ENCODE data around the gene IP6K1.

IP6K1 gene

DNA sequence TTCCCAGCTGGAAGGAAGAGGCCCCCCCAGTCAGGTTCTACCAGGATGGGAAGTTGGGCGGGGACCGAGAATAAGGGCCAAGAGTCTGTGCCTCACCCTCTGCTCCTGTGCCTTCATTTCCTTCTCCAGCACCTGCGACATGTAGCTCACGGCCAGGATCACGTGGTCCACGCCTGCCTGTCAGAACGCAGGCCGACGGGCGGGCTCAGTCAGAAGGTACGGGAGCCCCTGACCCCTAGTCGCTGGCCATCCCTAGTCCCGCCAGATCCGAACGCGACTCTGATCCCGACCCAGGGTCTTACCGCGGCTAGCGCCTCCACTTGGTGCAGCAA is 63.1 kb downstream of the IP6K1 start:
- peak; percentile 5 for DNase-seq

DNA sequence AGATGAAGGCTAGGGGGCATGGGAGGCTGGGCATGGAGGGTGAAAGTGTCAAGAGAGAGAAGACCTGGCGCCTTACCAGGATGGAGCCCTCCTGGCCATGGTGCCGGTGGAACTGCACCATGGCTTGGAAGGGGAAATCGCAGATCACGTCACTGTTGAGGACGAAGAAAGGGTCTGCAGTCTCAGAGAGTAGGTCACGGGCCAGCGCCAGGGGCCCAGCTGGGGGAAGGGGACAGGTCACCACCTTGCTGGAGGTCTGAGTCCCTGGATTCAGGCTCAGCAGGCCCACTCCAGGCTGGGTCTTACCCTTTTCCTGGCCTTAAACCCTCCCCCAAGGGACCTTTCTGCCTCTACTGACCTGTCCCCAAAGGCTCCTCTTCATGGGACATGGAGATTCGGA is 63.4 kb downstream of the IP6K1 start:
- no peak for DNase-seq

DNA sequence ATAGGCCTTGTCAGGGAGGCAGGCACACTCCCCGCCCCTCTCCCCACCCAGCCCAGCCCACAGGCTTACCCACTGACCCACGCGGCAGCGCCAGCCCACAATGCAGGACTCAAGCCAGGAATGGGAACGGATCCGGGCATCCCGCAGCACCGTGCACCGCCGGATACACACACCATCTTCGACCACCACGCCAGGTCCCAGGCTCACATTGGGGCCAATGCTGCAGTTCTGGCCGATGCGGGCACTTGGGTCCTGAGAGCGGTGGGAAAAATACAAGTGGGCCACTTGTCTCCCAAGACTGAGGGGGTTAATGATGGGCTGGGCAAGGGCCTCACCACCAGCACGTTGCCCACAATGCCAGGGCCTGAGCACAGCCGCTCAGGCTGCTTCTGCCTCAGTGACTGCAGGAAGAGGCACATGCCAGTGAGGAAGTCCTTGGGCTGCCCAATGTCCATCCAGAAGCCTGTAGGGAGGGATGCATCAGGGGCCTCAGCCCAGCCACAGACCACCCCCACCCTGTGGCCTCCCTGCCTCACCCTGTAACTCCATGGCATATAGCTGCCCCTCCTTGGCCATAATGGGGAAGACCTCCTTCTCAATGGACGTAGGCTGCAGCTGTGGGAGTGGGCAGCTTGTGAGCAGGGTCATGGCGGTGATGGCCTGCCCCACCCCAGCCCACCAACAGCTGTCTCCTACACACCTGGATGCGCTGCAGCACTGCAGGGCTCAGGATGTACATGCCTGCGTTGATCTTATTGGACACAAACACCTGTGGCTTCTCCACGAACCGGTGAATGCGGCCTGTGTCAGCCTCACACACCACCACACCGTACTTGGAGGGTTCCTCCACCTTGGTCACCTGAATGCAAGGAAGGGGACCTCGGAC is 64.2 kb downstream of the IP6K1 start:
- DNase-seq, result no peak

DNA sequence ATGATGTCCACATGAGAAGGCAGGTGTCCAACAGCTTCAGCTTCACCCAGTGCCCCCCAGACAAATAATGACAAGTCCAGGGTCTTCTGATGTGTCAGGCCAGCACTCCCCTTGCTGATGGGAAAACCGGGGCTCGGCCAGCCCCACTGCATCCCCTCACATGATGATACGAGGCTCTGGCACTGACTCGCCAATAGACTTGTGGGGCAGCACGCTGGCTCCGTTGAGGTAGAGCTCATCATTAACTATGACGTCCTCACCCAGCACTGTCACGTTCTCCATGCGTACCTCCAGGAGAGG is 64.8 kb downstream of the IP6K1 start:
- no peak for DNase-seq

DNA sequence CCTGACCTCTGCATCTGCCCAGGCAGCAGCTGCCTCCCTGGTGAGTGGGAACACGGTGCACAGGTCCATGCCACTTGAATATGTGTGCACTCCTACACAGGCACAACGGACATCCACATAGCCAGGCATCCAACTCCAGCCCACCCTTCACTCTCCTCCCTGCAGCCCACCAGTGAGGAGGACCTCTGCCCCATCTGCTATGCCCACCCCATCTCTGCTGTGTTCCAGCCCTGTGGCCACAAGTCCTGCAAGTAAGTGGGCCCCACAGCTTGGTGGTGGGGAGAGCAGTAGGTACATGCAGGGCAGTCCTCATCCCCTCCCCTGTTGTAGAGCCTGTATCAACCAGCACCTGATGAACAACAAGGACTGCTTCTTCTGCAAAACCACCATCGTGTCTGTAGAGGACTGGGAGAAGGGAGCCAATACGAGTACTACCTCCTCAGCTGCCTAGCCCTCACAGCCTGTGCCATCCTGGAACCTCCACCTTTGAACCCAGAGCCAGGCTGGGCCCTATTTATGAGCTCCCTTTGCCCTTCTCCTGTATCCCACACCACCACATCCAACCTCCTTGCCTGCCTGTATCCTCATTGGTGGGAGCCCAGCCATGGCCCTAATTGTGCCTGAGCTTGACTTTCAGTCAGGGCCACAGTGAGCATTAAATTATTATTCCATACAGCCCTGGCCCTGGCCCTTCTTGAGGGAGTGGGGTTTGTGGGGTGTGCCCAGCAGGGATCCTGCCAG is 65.3 kb downstream of the IP6K1 start:
- no peak for DNase-seq

DNA sequence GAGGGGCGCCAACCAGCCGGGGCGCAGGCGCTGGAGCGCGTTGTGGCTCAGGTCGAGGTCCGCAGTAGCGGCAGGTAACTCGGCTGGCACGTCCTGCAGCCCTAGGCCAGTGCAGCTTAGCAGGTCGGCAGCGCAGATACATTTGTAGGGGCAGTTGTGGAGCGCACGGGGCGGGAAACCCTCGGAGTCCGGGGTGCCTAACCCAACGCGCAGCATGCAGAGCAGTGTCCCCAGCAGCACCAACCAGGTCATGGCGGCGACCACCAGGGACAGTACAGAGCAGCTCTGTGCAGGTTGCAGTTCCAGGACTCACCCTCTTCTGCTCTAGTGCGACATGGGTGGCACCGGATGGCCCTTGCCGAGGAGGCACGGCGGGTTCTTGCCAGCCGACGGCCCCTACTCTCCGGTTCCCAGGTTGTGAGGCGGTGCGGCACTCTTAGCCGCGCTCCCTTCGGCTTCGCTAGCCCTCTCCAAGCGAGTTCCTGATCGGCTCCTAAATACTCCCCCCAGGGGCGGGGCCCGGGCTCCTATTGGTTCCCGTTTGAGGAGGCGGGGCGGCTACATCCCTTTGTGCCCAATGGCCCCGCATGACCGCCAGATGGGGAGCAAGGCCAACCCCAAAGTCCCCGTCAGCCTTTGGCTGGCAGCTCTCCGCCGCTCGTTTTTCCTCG is 67.0 kb downstream of the IP6K1 start, which contains the start of gene AMIGO3:
Gene AMIGO3, minus strand, starts transcription at position 471 of the 671 bp plus-strand sequence. Its CDS starts 219 bp downstream, at position 252.
- DNase-seq, result peak; percentile 85

DNA sequence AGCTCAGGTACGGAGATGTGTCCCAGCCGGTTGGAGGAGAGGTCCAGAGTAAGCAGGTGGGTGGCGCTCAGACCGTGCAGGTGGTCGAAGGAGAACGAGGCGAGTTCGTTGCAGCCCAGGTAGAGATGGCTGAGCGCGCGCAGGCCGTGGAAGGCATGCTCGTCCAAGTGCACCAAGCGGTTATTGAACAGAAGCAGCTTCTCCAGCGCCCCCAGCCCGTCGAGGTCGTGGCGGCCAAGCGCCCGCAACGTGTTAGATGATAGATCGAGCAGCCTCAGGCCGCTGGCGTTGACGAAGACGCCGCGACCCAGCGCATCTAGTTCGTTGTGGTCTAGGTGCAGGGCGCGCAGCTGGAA is 67.5 kb downstream of the IP6K1 start:
- DNase-seq, result no peak

DNA sequence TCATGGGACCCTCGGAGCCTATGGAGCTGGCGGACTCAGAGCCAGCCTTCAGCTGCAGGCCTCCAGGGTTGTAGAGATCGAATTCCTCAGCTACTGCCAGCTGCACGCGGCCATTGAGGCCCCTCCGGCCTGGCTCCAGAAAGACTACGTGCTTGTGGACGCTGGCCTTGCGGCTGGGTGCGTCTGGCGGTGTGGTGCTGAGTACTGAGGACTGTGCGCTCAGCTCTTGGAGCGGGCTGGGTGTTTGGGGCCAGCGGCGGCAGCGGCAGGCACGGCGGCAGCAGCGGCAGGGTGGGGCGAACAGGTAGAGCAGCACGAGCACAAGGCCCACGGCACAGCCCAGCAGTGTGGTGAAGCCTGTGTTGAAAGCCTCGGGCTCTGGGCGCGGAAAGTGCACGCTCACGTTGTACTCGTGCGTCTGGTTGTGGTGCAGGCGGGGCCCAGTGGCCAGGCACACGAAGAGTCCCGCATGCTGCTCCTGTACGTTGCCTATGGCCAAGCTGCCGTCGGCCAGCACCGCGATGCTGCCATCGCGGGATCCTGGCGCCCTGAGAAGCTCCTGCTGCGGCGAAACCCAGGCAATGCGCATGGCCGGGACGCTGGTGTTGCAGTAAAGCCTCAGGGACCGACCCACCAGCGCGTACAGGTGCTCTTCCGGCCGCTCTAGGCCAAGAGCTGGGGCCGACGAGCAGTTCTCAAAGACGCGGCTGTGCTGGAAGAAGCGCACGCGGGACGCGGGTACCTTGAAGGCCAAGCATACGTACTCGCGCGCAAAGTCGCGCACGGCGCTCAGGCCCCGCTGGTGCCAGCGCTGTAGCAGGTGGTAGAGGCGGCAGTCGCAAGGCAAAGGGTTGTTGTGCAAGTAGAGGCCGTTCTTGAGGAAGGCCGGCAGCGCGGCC is 68.1 kb downstream of the IP6K1 start:
- DNase-seq, result peak; percentile 43

DNA sequence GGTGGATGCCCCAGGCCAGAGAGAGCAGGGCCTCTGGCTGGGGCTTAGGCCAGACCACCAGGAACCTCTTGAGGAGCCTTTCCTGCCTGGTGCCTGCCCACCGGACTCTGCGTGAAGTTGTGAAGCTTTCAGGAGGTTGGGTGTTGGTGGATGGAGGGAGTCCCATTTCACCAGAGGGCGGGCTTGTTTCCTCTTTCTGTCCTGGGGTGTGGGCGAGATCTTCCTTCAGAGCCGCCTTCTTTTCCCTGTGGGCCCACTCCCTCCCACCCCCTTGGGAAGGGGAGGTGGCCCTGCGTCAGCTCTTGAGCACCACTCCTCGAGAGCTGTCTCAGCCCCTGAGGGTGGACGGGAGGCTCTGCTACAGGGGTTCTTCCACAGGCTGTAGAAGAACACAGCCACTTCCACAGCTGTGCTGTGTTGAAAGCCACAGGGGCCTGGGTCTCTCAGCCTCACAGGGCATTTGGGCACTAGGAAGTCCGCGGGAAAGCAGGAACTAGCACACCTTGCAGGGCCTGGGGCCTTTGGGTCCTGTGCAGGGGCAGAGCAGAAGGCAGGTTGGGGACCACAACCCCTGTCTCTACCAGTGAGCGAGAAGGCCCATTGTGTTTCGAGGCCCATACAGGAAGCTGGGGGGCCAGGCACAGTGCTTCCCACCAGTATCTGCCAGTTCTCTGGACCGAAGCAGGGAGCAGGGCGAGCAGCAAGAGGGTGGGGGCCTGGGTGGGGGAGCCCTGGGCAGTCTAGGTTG is 69.0 kb downstream of the IP6K1 start:
- DNase-seq, result no peak

DNA sequence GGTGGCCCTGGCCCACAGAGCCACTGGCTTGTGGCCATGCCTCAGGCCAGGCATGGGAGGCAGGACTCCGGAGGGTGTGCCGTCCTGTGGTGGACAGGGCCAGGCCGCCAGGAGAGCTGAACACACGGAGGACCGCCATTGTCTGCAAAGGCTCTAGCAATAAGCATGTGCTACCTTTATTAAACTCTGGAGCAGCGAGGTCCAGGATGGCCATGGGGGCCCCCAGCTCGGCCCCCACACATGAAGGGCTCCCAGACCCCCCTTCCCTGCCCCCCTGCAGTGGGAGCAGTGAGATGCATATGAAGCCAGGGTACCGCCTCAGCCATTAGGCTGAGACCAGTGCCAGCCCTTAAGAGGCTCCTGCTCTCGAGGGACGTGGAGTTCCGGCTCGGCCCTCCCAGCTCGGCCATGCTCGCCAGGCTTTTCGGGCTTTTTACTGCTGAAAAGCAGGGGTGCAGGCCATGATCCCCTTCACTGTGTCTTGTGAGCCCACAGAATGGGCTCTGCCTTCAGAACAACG is 69.6 kb downstream of the IP6K1 start:
- DNase-seq, result no peak

DNA sequence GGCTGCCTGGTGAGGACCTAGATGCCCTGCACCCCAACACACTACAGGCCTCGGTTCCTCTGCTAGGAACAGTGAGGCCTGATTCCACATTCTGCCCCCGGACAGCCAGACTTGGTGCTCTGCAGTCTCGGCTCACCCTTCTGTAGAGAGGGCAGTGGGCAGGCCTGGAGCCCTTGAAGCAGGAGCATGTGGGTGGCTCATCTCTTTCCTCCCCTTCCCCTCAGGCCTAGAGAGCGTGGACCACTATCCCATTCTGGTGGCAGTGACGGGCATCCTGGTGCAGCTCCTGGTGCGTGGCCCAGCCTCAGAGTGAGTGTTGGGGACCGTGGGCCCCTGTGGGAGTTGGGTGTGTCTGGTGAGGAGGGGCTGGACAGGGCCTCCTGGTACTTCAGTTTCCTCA is 70.2 kb downstream of the IP6K1 start:
- DNase-seq, result no peak

DNA sequence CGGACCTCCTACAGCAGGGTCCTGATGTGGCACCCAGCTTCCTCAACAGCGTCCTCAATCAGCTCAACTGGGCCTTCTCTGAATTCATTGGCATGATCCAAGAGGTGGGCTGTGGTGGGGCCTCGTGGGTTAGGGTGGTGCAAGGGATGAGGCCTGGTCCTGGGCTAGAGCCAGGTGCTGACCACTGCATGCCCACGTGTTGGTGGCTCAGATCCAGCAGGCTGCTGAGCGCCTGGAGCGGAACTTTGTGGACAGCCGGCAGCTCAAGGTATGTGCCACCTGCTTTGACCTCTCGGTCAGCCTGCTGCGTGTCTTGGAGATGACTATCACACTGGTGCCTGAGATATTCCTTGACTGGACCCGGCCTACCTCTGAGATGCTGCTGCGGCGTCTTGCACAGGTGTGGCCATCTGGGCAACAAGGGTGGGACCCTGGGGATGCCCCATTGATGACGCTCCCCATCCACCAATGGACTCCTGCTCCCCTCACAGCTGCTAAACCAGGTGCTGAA is 70.7 kb downstream of the IP6K1 start:
- no peak for DNase-seq

DNA sequence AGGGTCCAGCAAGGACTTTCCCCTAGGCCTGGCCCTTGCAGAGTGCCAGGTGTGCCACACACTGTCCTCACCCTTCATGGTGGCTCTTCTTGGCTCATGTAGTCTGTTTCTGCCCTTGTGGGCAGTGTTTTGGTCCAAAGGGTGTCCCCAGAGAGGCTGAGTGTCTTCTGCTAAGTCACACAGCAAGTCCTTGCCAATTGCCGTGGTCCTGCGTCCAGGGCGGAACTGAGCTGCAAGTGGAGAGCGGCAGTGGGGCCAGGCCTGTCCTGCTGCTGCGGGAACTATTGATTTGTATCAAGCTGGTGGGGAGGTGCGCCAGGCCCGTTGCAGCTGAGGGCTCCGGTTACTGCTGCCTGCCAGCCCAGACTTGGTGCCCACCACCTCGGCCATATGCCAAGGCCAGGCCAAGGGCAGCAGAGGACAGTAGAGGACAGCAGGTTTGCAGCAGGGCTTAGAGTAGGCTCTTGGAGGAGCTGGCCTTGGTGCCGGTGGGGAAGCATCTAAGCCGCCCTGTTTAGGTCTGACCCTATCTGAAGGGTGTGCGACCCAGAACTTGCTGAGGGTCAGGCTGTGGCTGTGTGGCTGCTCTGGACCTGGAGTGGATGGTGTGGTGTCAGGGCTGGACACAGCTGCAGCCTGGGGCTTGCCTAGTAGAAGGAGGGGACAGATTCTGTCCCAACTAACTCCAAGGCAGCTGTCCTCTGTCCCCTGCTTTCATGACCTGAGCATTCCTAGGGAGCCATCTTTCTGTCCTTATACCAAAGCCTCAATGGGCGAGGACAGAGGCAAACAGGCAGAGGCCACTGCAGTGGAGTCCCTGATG is 71.4 kb downstream of the IP6K1 start:
- no peak for DNase-seq

DNA sequence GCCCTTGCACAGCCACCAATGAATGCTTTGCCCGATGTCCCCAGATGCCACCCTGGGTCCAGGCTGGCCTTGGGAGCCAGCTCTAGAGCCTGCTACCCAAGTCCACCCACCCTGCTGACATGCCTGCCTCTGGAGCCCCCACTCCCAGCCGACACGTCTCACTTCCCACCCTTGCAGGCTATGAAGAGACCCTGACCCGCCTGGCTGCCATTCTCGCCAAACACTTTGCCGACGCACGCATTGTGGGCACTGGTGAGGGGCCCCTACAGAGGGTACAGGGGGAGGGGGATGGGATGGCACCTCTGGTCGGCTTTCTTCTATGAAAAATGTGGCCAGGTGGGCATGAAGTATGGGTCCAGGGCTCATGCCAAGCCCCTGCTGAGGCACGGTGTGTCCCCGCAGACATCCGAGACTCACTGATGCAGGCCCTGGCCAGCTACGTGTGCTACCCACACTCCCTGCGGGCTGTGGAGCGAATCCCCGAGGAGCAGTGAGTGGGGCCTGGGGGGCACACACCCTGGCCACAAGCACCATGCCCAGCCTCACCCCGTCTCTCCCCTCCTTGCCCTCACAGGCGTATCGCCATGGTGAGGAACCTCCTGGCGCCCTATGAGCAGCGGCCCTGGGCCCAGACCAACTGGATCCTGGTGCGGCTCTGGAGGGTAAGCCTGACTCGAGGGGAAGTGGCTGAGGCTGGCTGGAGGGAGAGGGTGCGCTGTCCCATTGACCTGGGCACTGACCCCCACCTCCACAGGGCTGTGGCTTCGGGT is 72.8 kb downstream of the IP6K1 start:
- no peak for DNase-seq

DNA sequence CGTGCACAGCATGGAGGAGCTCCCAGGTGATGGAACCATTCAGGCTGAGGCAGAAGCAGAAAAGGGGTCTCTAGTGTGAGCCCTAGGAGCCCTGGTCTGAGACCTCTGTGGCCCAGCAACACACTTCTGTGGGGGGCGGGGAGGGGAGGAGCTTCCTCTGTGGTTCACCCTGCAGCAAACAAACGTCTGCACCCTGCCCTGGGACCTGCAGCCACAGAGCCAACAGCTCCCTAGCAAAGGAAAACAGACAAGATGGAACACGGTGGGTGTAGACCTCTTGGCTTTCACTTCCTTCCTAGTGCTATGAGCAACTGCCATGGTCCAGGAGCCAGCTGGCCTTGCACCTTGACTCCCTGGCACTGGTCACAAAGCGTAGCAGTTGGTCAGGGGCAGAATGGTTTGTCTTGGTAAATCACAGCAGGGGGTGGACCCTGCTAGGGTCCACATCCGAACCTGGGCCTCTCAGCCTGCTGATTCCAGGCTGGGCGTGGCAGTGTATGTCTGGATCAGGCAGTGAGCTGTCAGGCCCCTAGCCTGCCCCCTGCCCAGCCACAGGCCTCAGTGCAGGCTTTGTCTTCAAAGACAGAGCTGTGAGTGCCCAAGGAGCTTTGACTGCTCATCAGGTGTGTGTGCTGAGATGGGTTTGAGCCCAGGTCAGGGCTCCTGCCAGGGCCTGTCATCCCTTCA is 73.6 kb downstream of the IP6K1 start:
- no peak for DNase-seq

DNA sequence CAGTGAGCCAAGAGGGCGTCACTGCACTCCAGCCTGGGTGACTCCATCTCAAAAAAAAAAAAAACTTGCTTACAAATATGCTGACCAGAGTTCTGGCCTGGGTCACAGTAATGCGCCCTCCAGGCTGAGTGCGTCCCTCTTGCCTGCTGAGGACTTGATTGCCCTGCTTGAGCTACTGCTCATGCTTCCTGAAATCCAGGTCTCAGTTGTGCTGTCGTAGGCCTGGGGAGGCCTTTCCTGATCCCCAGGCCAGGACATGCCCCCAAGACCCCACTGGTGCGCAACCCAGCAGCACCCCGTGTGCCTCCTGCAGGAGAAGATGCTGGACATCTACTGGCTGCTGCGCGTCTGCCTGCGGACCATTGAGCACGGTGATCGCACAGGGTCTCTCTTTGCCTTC is 74.2 kb downstream of the IP6K1 start:
- DNase-seq, result no peak

DNA sequence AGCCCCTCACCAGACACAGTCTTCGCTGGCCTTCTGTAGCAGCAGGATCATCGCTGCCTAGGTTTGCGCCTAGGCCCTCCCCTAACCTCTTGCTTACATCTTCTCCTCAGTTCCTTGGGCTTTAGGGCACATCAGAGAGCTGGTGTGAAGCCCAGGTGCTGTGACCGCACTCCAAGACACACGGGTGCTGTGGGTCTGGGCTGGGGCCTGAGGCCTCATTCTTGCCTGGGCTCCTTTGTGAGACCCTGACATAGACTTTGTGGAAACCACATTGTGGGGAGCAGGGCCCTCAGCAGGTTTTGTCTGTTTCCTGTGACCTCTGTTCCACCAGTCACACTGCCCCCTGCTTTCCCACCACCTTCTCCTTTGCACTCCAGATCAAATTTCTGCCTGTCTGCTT is 74.9 kb downstream of the IP6K1 start:
- DNase-seq, result no peak

DNA sequence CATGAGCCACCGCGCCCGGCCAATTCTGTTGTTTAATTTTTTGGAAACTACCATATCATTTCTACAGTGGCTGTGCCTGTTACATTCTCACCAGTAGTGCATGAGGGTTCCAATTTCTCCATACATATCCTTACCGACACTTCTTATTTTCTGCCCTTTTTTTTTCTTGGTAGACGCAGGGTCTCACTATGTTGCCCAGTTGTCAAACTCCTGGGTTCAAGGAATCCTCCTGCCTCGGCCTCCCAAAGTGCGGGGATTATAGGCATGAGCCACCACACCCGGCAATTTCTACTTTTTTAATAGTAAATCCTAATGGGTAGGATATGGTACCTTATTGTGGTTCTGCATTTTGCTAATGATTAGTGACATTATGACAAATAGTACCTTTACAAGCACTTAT is 76.5 kb downstream of the IP6K1 start:
- no peak for DNase-seq

DNA sequence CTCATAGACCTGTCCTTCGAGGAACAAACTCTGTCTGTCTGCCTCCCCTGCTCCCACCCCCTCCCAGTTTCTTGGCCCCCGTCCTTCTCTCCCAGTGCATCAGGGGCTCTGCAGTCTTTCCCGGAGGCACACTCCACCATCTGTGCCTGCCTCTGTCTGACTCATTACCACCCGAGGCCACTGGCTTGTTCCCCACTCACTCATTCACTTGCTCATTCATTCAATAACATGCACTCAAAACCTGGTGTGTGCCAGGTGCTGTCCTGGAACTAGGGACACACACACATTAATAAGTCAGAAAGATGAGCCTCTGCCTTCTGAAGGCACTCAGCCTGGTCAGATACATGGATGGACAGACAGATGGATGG is 79.2 kb downstream of the IP6K1 start:
- DNase-seq, result no peak

Data from NCI-H1105 treated with DMSO at 0.1 percent for 48 hours (cell line).